Stimulated activated CD4-positive, alpha-beta T cell treated with anti-CD3 and anti-CD28 coated beads, Interleukin-12 subunit alpha, Interleukin-12 subunit beta, amount 100 ng/mL, for 4 hours (primary cell): Measurements from ENCODE around the gene ZMYM5.
"Not testable (repeated sequence)": the region's sequence is repeated elsewhere in the genome, so short reads cannot be mapped to it uniquely, and the experiment has no call there.

Experiments used
- DNase-seq: peaks from one replicate; pipeline ENCODE4 v3.0.0-alpha.2; 2020

The ZMYM5 gene

DNA sequence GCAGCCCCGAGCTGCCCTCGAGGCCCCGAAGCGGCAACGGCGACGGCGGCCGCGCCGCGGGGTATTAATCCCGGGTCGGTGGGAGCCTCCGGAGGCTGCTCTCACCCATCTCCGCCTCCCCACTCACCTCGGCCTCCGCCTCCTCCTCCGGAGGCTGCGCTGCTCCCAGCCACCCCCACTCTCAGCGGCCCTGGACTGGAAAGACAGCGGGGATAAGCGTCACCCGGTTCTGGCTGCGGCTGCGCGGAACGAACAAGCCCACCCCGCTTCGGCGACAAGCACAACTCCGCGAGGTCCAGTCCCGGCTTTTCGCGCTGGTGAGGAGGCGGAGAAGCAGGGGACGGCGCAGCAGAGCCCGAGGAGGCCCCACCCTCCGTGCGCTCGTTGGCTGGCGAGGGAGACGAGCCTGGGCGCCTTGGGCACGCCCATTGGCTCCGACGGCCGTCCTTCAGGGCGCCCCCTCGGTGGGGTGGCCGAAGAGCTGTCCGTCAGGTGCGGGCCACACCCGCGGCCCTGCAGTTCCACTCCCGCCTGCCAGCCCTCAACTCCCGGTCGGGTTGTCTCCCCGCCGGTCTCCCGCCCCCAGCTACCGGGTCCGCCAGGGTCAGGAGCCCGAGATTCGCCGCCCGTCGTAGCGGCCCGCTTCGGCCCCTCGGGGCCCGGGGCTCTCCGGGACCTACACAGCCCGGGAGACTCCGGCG lies at the start of gene ZMYM5:
Gene ZMYM5, minus strand, starts transcription at position 327 of the 701 bp plus-strand sequence. CDS start 11,469 bp downstream, outside the sequence.
- DNase-seq, result peak; percentile 94

DNA sequence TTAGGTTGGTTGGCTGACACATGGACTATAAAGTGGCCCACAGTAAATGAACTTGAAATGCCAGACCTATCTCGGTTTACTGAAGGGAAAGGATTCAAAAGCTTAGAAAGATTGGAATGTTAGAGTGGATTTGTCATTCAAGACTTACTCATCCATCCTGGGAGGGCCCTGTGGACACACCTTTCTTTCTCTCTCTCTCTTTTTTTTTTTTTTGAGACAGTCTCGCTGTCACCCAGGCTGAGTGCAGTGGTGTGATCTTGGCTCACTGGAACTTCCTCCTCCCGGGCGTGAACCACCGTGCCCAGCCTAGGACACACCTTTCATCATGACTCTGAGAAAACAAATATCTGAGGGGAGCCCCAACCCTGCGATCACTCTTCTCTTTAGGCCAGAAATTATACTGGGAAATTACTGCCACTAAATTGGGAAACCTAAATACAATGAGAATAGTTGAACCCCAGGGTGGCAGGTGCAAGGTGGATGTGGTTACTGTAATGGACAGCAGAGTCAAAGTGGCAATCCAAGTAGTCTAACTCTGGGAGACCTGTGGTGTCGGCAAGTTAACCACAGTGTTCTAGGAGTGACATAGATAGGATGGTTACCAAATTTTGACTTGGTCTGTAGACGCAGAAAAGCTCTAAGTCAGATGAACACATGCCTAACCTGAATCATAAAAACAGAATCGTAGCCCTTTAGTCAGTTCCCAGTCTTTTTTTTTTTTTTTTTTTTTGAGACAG lies 47.1 kb upstream of the ZMYM5 start:
- no peak for DNase-seq

DNA sequence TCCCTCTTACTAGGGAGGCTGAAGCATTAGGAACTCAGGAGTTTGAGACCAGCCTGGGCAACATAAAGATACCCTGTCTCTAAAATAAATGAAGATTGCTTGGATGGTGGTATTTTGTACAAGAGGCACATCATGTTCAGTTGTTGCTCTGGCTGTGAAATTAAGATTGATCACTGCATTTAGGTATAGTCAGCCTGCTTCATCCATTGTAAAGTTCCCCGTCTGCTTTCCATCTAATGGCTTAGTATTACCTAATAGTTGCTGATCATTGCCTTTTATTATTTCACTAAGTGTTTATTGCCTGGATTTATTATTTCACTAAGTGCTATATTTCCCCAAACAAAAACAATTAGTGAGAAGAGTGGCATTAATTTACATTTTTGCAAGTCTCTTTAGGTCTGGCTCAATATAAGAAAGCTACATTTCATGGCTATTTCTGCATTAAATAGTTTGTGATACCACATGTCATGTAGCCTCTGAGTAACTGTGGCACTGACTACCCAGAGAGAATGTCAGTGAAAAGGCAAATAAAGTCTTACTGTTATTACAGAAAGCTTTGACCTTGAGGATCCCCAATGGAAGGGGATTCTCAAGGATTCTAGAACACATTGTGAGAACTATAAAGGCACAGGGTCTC lies 45.0 kb upstream of the ZMYM5 start:
- DNase-seq, result no peak

DNA sequence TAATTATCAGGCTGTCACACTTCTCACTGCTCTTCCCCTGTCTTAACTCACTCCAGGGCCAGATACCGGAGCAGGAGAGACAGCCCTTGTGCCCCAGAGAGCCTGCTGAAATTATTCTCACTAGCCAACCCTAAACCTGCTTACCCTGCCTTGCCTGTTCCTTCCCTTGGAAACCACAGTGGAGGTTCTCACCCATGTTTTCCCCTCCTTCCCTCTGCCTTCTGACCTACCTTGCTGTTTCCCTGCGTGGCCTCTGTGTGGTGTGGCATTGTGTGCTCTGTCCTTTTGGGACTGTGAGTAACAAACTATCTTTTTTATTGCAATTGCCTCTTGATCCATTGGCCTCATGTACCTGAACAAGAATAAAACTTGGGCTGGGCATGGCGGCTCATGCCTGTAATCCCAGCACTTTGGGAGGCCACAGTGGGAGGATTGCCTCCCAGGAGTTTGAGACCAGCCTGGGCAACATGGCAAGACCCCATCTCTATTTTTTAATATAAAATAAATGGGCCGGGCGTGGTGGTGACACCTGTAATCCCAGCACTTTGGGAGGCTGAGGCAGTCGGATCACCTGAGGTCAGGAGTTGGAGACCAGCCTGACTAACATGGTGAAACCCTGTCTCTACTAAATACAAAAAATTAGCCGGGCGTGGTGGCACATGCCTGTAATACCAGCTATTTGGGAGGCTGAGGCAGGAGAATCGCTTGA lies 42.2 kb upstream of the ZMYM5 start:
- not testable (repeated sequence) for DNase-seq

DNA sequence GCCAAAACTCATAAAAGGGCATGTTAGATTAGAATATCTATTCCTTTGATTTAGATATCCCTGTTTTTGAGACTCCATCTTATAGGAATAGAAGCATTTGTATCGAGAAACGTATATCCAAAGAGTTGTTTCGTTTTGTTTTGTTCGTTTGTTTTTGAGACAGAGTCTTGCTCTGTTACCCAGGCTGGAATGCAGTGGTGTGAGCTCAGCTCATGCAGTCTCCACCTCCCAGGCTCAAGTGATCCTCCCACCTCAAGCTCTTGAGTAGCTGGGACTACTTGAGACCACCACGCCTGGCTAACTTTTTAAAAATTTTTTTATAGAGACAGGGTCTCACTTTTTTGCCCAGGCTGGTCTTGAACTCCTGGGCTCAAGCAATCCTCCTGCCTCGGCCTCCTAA lies 26.6 kb upstream of the ZMYM5 start:
- no peak for DNase-seq

DNA sequence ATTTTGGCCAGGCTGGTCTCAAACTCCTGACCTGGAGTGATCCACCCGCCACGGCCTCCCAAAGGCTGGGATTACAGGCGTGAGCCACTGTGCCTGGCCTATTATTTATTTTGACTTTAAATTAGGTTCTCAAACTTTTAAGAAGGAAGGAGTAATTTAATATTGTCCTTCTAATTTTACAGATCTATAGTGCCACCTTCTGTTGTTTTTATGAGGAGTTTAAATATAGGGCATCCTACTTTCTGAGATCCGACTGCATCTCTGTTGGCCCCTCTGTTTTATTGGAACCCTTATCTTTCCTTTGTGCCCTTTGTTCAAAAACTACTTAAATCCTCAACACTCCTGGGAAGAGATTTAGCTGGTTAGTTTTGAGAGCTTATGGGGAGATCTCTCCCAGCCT lies 25.4 kb upstream of the ZMYM5 start:
- no peak for DNase-seq

DNA sequence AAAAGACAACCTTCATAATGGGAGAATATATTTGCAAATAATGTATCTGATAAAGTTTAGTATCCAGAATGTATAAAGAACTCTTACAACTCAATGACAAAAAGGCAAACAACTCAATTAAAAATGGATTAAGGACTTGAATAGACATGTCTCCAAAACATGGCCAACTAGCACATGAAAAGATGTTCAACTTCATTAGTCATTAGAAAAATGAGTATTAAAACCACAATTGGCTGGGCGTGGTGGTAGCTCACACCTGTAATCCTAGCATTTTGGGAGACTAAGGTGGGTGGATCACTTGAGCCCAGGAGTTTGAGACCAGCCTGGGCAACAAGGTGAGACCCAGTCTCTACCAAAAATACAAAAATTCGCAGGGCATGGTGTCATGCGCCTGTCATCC lies 18.8 kb upstream of the ZMYM5 start:
- DNase-seq, result no peak

DNA sequence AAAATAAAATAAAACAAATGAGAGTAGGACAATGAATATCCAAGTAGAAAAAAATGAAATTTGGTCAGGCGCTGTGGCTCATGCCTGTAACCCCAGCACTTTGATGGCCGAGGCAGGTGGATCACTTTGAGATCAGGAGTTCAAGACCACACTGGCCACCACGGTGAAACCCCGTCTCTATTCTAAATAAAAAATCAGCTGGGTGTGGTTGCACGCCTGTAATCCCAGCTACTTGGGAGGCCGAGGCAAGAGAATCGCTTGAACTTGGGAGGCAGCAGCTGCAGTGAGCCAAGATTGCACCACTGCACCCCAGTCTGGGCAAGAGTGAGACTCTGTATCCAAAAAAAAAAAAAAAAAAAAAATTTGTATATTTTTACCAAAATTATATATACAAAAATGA lies 18.2 kb upstream of the ZMYM5 start:
- DNase-seq, result no peak

DNA sequence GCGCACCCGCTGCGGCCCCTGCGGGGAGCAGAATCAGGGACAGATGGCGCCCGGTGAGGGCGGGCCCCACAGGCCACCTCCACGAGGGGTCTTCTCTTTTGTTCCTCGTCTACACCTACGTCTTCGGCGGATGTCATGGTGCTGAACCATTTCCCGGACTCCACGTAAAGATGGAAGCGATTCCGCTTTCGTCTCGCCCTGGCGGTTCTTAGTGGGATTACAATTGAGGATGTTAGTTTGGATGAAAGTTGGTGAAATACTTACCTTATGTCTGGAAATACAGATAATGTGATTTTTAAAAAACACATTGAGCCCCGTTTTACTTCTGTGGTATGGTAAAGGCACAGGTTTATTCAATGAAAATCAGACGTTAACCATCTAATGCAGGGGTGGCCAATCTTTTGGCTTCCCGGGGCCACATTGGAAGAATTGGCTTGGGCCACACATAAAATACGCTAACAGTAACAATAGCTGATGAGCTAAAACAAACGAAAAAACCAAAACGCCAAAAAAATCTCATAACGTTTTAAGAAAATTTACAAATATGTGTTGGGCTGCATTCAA lies 1.4 kb upstream of the ZMYM5 start:
- peak; percentile 61 for DNase-seq

DNA sequence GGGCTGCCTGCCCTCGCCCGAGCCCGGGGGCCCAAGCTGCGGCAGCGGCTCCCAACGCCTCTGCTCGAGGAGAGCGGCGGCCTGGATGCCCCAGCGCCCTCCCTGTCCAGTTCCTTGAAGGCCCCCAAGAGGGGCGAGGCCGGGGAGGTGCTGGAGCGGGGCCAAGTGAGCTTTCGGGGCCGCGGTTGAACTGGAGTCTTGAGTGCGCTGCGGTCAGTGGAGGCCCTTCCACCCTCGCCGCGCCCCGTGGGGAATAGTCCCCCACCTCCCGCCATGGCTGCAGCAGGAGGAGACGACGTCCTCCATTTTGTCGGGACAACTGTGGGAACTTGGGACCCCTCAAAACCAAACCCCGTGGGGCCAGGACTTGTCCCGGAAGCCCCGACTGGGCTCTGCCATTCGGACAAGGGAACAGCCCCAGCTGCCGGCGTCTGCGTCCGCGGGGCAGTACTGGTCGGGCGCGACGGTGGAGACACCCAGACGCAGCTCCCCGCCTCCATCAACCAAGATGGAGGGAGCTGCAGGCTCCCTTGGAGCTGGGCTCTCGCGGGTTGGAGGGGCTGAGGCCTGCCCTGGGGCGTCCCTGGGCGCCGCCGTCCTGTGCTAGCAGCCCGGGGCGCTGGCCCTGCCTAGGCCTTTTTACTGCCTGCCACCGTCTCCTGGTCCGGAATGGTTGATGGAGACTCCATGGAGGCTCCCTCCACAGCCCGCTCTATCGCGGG lies 736 bp upstream of the ZMYM5 start:
- peak; percentile 47 for DNase-seq

DNA sequence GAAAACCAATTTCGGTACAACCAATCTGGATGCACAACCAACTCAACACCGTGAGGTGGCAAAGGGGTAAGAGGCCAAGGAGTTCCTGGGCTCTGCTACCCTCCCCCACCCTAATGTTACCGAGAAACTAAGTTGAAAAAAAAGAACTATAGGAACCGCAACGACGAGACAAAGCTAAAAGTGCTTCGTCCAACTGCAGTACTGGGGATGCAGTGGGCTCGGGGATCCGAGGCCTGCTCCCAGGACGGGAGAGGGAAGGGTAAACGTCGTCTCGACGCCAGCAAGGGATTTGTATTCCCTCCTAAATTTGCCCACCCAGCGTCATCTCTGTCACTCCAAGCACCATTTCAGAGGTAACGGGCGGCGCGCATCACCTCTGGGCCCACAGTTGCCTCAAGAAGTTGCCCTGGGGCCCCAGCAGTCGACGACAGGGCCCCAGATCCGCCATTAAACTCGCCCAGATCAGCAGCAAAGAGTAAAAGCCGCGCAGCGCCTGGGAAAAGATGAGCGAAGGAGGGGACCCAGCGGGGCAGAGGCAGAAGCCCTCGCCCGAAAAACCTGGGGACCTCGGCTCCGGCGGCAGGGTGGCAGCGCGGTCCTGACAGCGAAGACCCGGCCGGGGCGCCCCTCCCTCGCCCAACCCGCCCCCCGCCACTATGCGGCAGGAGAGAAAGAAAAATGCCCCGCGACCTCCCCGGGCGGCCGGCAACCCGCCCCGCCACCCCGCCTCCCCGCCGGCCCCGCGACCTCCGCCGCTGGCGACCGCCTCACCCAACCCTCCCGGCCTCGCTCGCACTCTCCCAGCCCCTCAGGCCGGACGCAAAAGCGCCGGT lies 752 bp downstream of the ZMYM5 start:
- DNase-seq, result peak; percentile 34

DNA sequence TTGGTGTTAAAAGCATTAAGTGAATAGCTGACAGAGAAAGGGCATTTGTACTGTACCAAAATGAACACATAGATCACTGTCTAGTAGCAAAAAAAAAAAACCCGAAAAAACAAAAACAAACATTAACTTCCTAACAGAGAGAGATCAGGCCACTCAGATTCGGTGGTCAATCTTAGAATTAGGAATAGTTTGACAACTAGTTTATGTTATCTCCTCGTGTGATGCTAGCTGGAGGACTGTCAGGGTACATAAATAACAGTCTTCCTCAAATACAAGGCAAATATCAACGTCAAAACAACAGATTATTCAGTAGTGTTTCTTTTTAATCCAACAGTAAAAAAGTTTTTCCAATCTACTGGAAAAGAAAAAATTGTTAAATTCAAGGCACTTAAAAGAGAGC lies 1.7 kb downstream of the ZMYM5 start:
- DNase-seq, result no peak

DNA sequence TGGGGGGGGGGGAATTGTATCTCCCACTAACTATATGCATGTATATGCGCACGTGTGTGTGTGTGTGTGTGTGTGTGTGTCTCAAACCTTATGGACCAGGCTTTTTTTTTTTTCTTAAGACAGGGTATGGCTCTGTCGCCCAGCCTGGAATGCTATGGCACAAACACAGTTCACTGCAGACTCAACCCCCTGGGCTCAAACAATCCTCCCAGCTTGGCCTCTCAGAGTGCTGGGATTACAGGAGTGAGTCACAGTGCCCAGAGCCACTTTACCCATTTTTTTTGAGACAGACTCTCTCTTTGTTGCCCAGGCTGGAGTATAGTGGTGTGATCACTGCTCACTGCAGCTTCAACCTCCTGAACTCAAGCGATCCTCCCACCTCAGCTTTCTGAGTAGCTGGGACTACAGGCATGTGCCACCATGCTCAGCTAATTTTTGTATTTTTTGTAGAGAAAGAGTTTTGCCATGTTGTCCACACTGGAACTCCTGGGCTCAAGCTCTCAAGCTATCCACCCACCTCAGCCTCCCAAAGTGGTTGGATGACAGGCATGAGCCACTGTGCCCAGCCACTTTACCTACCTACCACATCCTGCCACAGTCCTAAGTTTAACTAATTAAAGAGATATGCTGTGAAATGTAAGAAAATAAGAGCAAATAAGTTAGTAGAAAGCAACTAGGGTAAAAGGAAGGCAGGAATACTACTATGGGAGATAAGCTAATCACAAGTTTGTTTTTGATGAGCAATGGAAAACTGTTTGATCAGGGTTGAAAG lies 2.4 kb downstream of the ZMYM5 start:
- no peak for DNase-seq

DNA sequence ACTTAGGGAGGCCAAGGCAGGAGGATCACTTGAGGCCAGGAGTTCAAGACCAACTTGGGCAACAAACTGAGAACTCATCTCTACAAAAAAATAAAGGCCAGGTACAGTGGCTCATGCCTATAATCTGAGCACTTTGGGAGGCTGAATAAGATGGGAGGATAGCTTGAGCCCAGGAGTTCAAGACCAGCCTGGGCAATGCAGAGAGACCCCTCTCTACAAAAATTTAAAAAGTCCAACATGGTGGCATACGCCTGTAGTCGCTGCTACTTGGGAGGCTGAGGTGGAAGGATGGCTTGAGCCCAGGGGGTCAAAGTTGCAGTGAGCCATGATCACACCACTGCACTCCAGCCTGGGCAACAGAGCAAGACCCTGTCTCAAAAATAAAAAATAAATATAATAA lies 5.8 kb downstream of the ZMYM5 start:
- DNase-seq, result not testable (repeated sequence)

DNA sequence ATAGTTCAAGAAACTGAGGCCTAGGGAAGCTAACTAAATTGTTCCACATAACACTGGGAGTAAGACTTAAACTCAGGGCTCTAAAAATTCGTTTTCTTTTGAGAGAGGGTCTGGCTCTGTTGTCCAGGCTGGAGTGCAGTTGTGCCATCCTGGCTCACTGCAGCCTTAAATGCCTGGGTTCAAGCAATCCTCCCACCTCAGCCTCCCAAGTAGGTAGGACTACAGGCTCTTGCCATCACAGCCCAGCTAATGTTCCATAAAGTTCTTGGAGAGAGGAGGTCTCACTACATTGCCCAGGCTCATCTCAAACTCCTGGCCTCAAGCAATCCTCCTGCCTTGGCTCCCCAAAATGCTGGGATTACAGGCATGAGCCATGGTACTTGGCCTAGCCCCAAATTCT lies 10.7 kb downstream of the ZMYM5 start:
- DNase-seq, result no peak

DNA sequence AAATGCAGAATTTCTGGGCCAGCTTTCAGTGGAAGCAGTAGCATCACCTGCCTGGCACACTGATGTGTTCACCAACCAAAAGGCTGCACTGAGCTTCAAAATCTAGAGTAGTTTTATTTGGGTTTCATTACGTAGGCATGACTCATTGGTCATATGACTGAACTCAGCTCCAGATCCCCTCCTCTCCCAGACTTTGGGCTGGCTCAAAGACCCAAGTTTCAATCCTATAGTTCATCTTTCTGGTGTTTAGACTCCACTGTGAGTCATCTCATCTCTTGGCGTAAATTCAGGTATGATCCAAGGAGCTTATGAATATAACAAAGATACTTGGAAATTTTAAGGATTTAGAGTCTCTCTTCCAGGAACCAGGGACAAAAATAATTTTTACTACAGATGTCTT lies 17.7 kb downstream of the ZMYM5 start:
- DNase-seq, result no peak

DNA sequence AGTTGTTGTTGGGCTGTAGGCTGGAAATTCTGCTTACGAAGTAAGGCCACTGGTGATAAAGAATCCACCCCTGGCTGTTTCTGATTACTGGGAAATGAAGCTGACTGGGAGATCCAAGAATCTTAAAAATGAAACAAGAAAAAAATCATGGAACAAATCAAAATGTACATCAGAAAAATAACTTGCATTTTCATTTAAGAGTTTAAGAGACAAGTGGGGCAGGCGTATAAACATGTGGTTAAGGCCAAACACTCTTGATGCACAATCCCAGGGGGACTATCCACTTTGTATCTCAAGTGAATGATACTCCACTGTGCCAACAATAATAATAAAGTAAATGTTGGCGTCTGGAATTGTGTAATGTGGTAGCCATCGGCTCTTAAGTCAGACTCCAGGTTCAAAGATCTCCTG lies 24.6 kb downstream of the ZMYM5 start:
- no peak for DNase-seq

DNA sequence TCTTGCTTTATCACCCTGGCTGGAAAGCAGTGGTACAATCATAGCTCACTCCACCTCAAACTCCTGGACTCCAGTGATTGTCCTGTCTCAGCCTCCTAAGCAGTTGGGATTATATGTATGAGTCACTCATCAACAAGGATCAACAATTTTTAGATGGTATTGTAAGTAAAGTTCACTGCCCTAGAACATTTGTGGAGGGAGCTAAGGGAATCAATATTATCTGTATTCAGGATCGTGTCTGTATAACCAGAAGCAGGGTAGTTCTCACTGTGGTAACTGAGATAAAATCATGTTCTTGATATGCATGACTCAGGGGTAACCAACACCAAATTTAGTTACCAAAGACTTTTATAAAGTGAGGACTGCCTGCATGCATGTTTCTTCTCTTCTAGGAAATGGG lies 27.0 kb downstream of the ZMYM5 start:
- DNase-seq, result no peak

DNA sequence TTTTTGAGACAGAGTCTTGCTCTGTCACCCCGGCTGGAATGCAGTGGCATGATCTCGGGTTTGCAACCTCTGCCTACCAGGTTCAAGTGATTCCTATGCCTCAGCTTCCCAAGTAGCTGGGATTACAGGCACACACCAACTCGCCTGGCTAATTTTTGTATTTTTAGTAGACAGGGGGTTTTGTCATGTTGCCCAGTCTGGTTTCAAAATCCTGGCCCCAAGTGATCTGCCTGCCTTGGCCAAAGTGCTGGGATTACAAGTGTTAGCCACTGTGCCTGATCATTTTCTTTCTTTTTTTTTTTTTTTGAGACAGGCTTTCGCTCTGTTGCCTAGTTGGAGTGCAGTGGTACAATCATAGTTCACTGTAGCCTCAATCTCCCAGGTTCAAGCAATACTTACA lies 28.7 kb downstream of the ZMYM5 start:
- DNase-seq, result no peak

DNA sequence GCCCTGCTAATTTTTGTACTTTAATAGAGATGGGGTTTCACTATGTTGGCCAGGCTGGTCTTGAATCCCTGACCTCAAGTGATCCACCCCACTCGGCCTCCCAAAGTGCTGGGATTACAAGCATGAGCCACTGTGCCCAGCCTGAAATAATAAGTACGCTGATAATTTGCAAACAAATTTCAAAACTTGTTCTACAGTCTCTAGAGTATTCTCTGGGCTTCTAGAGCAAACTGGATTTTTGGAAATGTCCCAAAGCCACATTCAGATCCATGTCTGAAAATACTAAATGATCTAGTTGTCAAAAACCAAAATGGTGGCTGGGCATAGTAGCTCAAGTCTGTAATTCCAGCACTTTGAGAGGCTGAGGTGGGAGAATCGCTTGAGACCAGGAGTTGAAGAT lies 40.8 kb downstream of the ZMYM5 start:
- DNase-seq, result no peak
